Caco-2 (cell line): ENCODE measurements around the gene KLHL30. TPM values are rescaled to one million over a fixed set of nuclear protein-coding genes. Genes with fewer than 3 reads are reported as not detected.

Experiments
- BruUV-seq: library from RNA; stranded (reverse); fragments of 400-500 nt; replicated peaks from 2 replicates; lab custom pipeline; 2021; lab: Mats Ljungman, UMichigan
- CTCF ChIA-PET: fragments of 300-600 bp; sonication (Branson Sonifier 250); formaldehyde crosslinking; loops from one replicate; lab custom pipeline; 2022; ENCODE audit warnings: antibody characterized with exemption; lab: Charles Lee
- POLR2A ChIA-PET: fragments of 300-600 bp; sonication (Branson Sonifier 250); formaldehyde crosslinking; loops from one replicate; lab custom pipeline; 2022; ENCODE audit warnings: antibody characterized with exemption; lab: Charles Lee
- DNase-seq, 2 experiments: peaks; one replicate each; pipeline versions ENCODE4 v3.0.0 to v3.0.0-alpha.2; 2020 to 2022
- H3K27me3 ChIP-seq: replicated peaks from 2 replicates; pipeline ENCODE4 v1.6.0; 2011; ENCODE audit warnings: low read length; ENCODE audit not compliant: control insufficient read depth, insufficient read depth
- H3K36me3 ChIP-seq: 2 replicates; pipeline ENCODE4 v1.5.1; 2011; ENCODE audit warnings: low read length; ENCODE audit not compliant: control insufficient read depth, insufficient read depth
- H3K4me1 ChIP-seq: fragments of 250-450 bp; sonication (Bioruptor Pico); 2 replicates; pipeline ENCODE4 v1.5.1; 2020; ENCODE audit warnings: mild to moderate bottlenecking
- H3K4me3 ChIP-seq: 2 replicates; pipeline ENCODE4 v1.5.1; 2011; ENCODE audit warnings: low read depth, mild to moderate bottlenecking, control low read depth, low read length
- H3K9me3 ChIP-seq: fragments of 250-450 bp; sonication (Bioruptor Pico); 2 replicates; pipeline ENCODE4 v1.5.1; 2020; ENCODE audit warnings: mild to moderate bottlenecking, moderate library complexity
- H3K27ac Mint-ChIP-seq: one replicate; pipeline ENCODE4 v1.8.0; 2022; ENCODE audit warnings: mixed read lengths; ENCODE audit not compliant: unreplicated experiment
- H3K27me3 Mint-ChIP-seq: one replicate; pipeline ENCODE4 v1.8.0; 2022; ENCODE audit warnings: mixed read lengths; ENCODE audit not compliant: insufficient read depth, unreplicated experiment
- H3K36me3 Mint-ChIP-seq: one replicate; pipeline ENCODE4 v1.8.0; 2022; ENCODE audit warnings: mild to moderate bottlenecking, mixed read lengths; ENCODE audit not compliant: insufficient read depth, unreplicated experiment
- H3K4me1 Mint-ChIP-seq: one replicate; pipeline ENCODE4 v1.8.0; 2022; ENCODE audit warnings: low read depth, mixed read lengths; ENCODE audit not compliant: unreplicated experiment
- H3K4me3 Mint-ChIP-seq: one replicate; pipeline ENCODE4 v1.8.0; 2022; ENCODE audit warnings: mild to moderate bottlenecking, moderate library complexity, mixed read lengths; ENCODE audit not compliant: unreplicated experiment
- H3K9me3 Mint-ChIP-seq: one replicate; pipeline ENCODE4 v1.8.0; 2022; ENCODE audit warnings: mixed read lengths; ENCODE audit not compliant: unreplicated experiment
- CTCF ChIP-seq, 2 experiments: fragments of 200-600 bp in 1 of 2; IDR thresholded peaks; 1 replicate in 1 of 2; 2 replicates in 1 of 2; pipeline versions ENCODE4 v1.5.1 to v1.8.0; 2011 to 2022; ENCODE audit warnings: antibody characterized with exemption in 1 of 2, control low read depth in 1 of 2, inconsistent platforms in 1 of 2, low read depth in 1 of 2, low read length in 1 of 2, mild to moderate bottlenecking in 1 of 2, moderate library complexity in 1 of 2; ENCODE audit not compliant: insufficient read depth in 1 of 2, severe bottlenecking in 1 of 2, unreplicated experiment in 1 of 2
- intact Hi-C: fragments of 100-400 bp; cut with micrococcal nuclease; formaldehyde crosslinking; loops from one replicate; pipeline ENCODE4 v1.10.0; 2022; ENCODE audit not compliant: unreplicated experiment
- total RNA-seq: library from RNA; stranded (reverse); gene quantifications from 2 replicates; pipeline ENCODE4 v1.2.3, GENCODE V29; 2022

Gene KLHL30
- total RNA-seq, 1 experiment from 2014 or later, result 0.36 TPM

- no peak overlapping the region for H3K4me3 ChIP-seq
- H3K4me1 ChIP-seq, result no peaks in the 10 kb centered on the region
- Mint-ChIP-seq H3K27me3 (no peaks in the 10 kb centered on the region), H3K9me3 (no peaks in the 10 kb centered on the region), H3K4me1 (no peaks in the 10 kb centered on the region), H3K27ac (no peak overlapping the region), H3K36me3 (no peaks in the 10 kb centered on the region), H3K4me3 (no peak overlapping the region)
- POLR2A ChIA-PET, result no interaction called here
- H3K36me3 ChIP-seq, result no peaks in the 10 kb centered on the region
- peak in 1 of 2 experiments; percentile 16 for DNase-seq
- intact Hi-C loops, result loop anchor here (2.0 kb wide), 1 partner anchor 102 kb away; no protein-coding TSS in a partner anchor
- TF ChIP-seq CTCF (IDR thresholded peaks at IDR 0.05; ENCODE audit: insufficient read depth in 1 of 2, low read depth in 1 of 2, low read length in 1 of 2, severe bottlenecking in 1 of 2, unreplicated experiment in 1 of 2), result peak; percentile 3 to 19
- no peaks in the 10 kb centered on the region for H3K27me3 ChIP-seq
- no peaks in the 10 kb centered on the region for H3K9me3 ChIP-seq
- no TSS peak for BruUV-seq
- CTCF ChIA-PET, result interaction anchor here (0.5 to 1.6 kb wide), 2 partner anchors 103 to 420 kb away, joined by 5 to 6 read pairs; no protein-coding TSS in a partner anchor
These were observed 22.0 kb downstream of the KLHL30 start for GRCh38 chr2:238160206-238161129.

- Histone ChIP-seq H3K27me3 (no peaks in the 10 kb centered on the region), H3K4me3 (no peak overlapping the region), H3K9me3 (no peaks in the 10 kb centered on the region), H3K4me1 (no peaks in the 10 kb centered on the region), H3K36me3 (no peaks in the 10 kb centered on the region)
- ChIA-PET POLR2A (no interaction called here), CTCF (interaction anchor here (0.5 to 1.6 kb wide), 2 partner anchors 102 to 421 kb away, joined by 5 to 6 read pairs; no protein-coding TSS in a partner anchor)
- intact Hi-C loops, result loop anchor here (2.0 kb wide), 1 partner anchor 101 kb away; no protein-coding TSS in a partner anchor
- Mint-ChIP-seq H3K27ac (no peak overlapping the region), H3K4me3 (no peak overlapping the region), H3K27me3 (no peaks in the 10 kb centered on the region), H3K36me3 (no peaks in the 10 kb centered on the region), H3K4me1 (no peaks in the 10 kb centered on the region), H3K9me3 (no peaks in the 10 kb centered on the region)
- no peak for TF ChIP-seq CTCF (IDR thresholded peaks at IDR 0.05; ENCODE audit: insufficient read depth in 1 of 2, low read depth in 1 of 2, low read length in 1 of 2, severe bottlenecking in 1 of 2, unreplicated experiment in 1 of 2)
- DNase-seq, result no peak
- BruUV-seq, result no TSS peak
These were observed 23.0 kb downstream of the KLHL30 start for GRCh38 chr2:238161291-238162051.

GRCh38 chr2:238162251-238162845 lies 23.9 kb downstream of the KLHL30 start:
- POLR2A ChIA-PET, result no interaction called here
- no peak for DNase-seq
- no peak for TF ChIP-seq CTCF (IDR thresholded peaks at IDR 0.05; ENCODE audit: insufficient read depth in 1 of 2, low read depth in 1 of 2, low read length in 1 of 2, severe bottlenecking in 1 of 2, unreplicated experiment in 1 of 2)
- no peak overlapping the region for H3K27ac Mint-ChIP-seq
- Histone ChIP-seq H3K36me3 (no peaks in the 10 kb centered on the region), H3K4me1 (no peaks in the 10 kb centered on the region), H3K27me3 (no peaks in the 10 kb centered on the region), H3K9me3 (no peaks in the 10 kb centered on the region), H3K4me3 (no peak overlapping the region)
- no peaks in the 10 kb centered on the region for H3K4me1 Mint-ChIP-seq
- CTCF ChIA-PET, result no interaction called here
- H3K4me3 Mint-ChIP-seq, result no peak overlapping the region
- no TSS peak for BruUV-seq
- intact Hi-C loops, result no loop called here
- H3K27me3 Mint-ChIP-seq, result no peaks in the 10 kb centered on the region
- H3K9me3 Mint-ChIP-seq, result no peaks in the 10 kb centered on the region
- no peaks in the 10 kb centered on the region for H3K36me3 Mint-ChIP-seq
